DMS153 treated with DMSO at 0.1 percent for 48 hours (cell line): Measurements from ENCODE around the gene CYP27B1.

Experiments used
- DNase-seq: peaks from one replicate; lab custom pipeline; 2025; ENCODE audit not compliant: unreplicated experiment; lab: John Stamatoyannopoulos, UW

CYP27B1 gene

DNA sequence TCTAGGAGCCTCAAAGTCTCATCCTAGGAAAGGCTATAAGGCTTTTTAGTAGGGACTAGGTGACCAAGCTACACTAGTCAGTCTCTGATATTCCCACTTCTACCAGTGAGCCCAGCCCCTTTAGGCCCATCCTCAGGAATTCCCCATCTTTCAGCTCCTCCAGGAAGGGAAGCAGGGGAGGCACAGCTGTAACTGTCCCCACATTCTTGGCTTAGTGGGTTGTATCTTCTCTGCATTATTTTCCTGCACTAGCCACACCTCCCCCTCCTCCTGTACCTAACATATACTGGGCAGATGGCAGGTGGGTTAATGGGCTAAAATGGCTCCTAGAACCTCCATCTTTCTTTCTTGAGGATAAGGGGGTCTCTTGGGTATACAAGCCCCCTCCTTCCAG is 424 bp upstream of the CYP27B1 start:
- no peak for DNase-seq

- DNase-seq = no peak
Measured at GRCh38 chr12:57765698-57766463, 997 bp downstream of the CYP27B1 start.

DNA sequence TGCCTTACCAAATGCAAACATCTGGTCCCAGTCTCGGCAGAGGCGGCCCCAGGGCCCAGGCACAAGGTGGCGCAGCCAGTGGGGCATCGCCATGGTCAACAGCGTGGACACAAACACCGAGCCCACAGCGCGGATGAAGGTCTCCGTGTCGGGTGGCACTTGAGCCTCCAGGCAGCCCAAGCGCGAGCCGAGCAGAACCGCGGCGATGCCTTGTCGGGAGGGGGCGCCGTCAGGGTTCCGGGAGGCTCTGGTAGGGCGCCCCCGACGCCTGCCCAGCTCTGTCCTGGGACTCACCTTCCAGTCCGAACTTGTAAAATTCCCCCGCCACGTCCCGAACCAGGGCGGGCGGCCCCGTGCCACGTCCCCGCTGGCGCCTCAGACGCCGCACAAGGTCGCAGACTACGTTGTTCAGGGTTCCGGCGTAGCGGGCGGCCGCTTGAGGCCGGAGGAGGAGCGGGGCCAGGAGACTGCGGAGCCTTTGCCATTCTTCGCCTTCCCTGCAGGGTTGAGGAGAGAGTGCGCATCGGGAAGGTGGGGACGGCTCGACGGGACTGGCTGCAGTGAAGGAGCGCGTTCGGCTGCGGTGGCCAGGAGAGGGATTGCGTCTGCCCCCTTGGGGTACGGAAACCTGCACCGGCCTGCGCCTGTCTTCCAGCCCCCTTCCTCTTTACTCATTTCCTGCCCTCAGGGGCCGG is 1.7 kb downstream of the CYP27B1 start:
- no peak for DNase-seq

GRCh38 chr12:57764662-57765002 is 2.2 kb downstream of the CYP27B1 start:
- DNase-seq = no peak

- DNase-seq = no peak
Measured at GRCh38 chr12:57763881-57764661, 2.8 kb downstream of the CYP27B1 start.

DNA sequence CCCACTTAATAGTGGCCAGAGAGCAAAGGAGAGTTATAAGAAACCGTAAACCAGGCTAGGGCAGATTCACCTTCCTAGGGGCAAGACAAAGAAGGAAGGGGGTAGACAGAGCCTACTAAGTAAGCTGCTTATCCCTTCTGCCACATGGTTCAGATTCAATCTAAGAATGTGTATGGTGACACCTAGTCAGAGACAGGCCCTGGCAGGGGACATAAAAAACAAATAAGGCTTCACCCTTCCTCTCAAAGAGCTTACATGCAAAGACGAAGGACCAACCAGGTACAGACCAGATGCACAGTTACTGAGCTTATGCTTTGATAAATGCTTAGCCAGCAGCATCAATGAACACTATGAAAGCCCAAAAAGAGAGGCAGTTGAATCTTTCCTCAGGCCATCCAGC is 4.4 kb downstream of the CYP27B1 start:
- no peak for DNase-seq

- no peak for DNase-seq
Measured at GRCh38 chr12:57761391-57761998, 5.4 kb downstream of the CYP27B1 start.

GRCh38 chr12:57760347-57760982 is 6.4 kb downstream of the CYP27B1 start:
- DNase-seq = no peak

GRCh38 chr12:57759360-57759980 is 7.4 kb downstream of the CYP27B1 start:
- DNase-seq = no peak

- no peak for DNase-seq
Measured at GRCh38 chr12:57758552-57759359, 8.1 kb downstream of the CYP27B1 start.

DNA sequence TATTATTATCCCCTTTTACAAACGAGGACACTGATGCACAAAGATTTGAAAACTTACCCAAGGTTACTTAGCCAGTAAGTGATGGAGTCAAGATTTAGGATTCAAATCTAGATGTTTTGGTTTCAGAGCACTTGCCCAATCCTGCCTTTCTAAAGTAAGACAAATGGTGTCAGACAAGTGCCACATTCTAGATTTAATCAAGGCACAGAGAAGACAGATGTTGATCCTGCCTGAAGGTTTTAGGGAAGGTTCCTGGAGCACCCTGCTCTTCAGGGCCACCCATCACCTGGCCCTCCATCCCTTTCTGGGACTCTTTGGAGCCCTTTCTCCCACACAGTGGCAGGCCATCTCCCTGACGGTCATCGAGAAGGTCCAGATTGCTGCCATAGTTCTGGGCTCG is 9.1 kb downstream of the CYP27B1 start:
- no peak for DNase-seq

- no peak for DNase-seq
Measured at GRCh38 chr12:57756406-57757341, 10.2 kb downstream of the CYP27B1 start.

DNA sequence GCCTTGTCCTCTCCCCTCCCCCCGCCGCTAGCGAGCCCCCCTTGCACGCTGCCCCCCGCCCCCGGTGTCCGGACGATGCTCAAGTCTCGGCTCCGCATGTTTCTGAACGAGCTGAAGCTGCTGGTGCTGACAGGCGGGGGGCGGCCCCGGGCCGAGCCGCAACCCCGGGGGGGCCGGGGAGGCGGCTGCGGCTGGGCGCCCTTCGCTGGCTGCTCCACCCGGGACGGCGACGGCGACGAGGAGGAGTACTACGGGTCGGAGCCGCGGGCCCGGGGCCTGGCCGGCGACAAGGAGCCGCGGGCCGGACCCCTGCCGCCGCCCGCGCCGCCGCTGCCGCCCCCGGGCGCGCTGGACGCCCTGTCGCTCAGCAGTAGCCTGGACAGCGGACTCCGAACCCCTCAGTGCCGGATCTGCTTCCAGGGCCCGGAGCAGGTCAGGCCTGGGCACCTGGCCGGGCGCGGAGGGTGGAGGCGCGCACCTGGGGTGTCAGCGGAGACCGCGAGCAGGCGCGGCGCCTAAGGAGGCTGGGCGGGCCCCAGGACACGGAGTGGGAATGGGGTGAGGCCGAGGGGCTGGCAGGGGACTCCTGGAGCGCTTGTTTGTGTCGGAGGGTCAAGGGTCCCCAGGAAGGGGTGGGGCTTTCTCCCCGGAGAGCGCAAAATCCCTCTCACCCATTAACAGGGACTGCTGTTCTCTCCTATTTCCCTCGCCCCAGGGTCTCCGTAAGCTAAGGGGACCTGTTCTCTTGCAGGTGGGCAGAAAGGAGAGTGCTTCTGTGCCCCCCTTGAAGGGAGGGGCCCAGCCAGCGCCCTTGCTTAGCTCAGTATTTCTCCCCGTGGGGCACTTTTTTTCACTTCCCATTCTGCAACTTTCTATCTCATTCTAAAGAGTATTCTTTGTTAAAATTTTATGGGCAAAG is 11.2 kb downstream of the CYP27B1 start:
- no peak for DNase-seq

DNA sequence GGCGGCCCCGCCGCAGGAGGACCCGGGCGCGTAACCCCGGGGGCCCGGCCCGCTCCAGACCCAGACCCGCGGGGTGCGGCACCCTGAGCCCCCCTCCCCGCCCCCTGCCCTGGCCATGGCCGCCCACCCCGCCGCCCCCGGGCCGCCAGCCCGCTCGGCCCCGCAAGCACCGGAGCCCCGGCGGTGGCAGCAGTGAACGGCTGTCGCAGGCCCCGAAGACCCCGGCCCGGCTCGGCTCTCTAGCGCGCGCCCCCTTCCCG is 11.8 kb downstream of the CYP27B1 start:
- no peak for DNase-seq

- DNase-seq = peak; percentile 46
Measured at GRCh38 chr12:57754411-57755193, 12.3 kb downstream of the CYP27B1 start, which contains the start of gene MARCHF9. Gene MARCHF9 (plus strand): TSS chr12:57755103. CDS start chr12:57755529, 426 bp downstream.

DNA sequence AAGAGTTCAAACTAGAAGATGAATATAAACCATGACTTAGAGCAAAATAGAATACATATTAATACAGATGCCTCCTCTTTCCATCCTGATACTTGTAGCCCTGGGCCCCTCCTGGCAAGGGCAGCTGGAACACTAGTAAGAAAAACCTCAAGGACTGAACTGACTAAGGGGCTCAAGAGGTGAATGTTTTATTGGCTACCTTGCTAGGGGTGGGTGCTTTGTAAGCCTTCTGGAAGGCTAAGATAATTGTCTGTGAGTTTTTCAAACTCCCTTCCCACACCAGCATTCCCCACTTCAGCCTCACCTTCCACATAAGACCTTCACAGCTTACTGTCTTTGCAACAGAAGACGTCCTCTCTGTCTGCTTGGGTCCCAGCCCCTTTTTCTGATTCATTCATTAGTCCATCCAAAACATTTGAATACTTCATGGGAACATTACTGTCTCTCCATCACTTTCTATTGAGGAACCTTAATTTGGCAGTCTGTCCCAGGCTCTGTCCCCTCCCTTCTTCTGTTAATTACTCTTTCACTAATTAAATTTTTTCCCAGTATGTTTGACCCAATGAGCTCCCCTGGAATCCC is 13.0 kb downstream of the CYP27B1 start:
- DNase-seq = no peak

GRCh38 chr12:57752668-57753000 is 14.2 kb downstream of the CYP27B1 start:
- no peak for DNase-seq
